ENCODE results near the gene GATA6. TPM values are rescaled to one million over a fixed set of nuclear protein-coding genes. Genes with fewer than 3 reads are reported as not detected.

Gene GATA6
- polyA plus RNA-seq, 1 of the 3 experiments (the other 2 are of a cell fraction), result not detected

- 56% methylated on average over 13 of the region's 13 CpGs for WGBS (ENCODE audit: low lambda C conversion rate)
- no peaks in the 10 kb centered on the region for H3K79me2 ChIP-seq (ENCODE audit: insufficient read depth)
- no peaks in the 10 kb centered on the region for H3K36me3 ChIP-seq (replicated peaks in 1 of 2; ENCODE audit: control insufficient read depth in 1 of 2, insufficient read depth in 2 of 2, low read length in 1 of 2)
Observed at GRCh38 chr18:22177327-22177871, 8.0 kb downstream of the GATA6 start.

GRCh38 chr18:22179174-22179573 lies 9.8 kb downstream of the GATA6 start:
- H3K79me2 ChIP-seq (ENCODE audit: insufficient read depth), result no peaks in the 10 kb centered on the region
- CTCF ChIA-PET, result no interaction called here
- no peaks in the 10 kb centered on the region for H4K20me1 ChIP-seq (ENCODE audit: insufficient read depth)
- no peaks in the 10 kb centered on the region for H3K4me1 ChIP-seq (ENCODE audit: control insufficient read depth in 1 of 2, insufficient read depth in 2 of 2, low read depth in 1 of 2, low read length in 1 of 2)
- no peak overlapping the region for H3K27ac ChIP-seq (ENCODE audit: low read depth in 2 of 2, low read length in 1 of 2)
- POLR2A ChIA-PET, result no interaction called here
- H3K36me3 ChIP-seq (replicated peaks in 1 of 2; ENCODE audit: control insufficient read depth in 1 of 2, insufficient read depth in 2 of 2, low read length in 1 of 2), result no peaks in the 10 kb centered on the region
- no peaks in the 10 kb centered on the region for H3K9me3 ChIP-seq
- TF ChIP-seq EP300 (IDR thresholded peaks at IDR 0.05; ENCODE audit: borderline replicate concordance in 1 of 2, low read depth in 1 of 2, low read length in 1 of 2) (no peak), EZH2phosphoT487 (IDR thresholded peaks at IDR 0.05; ENCODE audit: borderline replicate concordance, low read depth) (no peak), PBX3 (IDR thresholded peaks at IDR 0.05) (no peak), MXI1 (IDR thresholded peaks at IDR 0.05; ENCODE audit: low read depth, low read length) (no peak), SMC3 (IDR thresholded peaks at IDR 0.05; ENCODE audit: low read depth, low read length) (no peak), ELF1 (IDR thresholded peaks at IDR 0.05) (no peak), IRF3 (IDR thresholded peaks at IDR 0.05; ENCODE audit: low read depth, low read length) (no peak), FOSL2 (IDR thresholded peaks at IDR 0.05; ENCODE audit: borderline replicate concordance, low read depth) (no peak), RAD21 (IDR thresholded peaks at IDR 0.05; ENCODE audit: low read length) (no peak), USF1 (IDR thresholded peaks at IDR 0.05; ENCODE audit: borderline replicate concordance, low read depth) (no peak), NFIC (IDR thresholded peaks at IDR 0.05; ENCODE audit: borderline replicate concordance) (no peak), MEF2A (IDR thresholded peaks at IDR 0.05; ENCODE audit: borderline replicate concordance, low read depth) (no peak), MAX (IDR thresholded peaks at IDR 0.05; ENCODE audit: low read depth) (no peak), TEAD4 (IDR thresholded peaks at IDR 0.05; ENCODE audit: borderline replicate concordance, insufficient read depth) (no peak), CHD2 (IDR thresholded peaks at IDR 0.05; ENCODE audit: low read length, partially characterized antibody) (no peak), NRF1 (IDR thresholded peaks at IDR 0.05; ENCODE audit: low read depth, low read length) (no peak)
- H3K9ac ChIP-seq, result no peak overlapping the region
- H2AFZ ChIP-seq (ENCODE audit: low read depth), result no peak overlapping the region
- no peak for DNase-seq
- no peak overlapping the region for H3K4me2 ChIP-seq
- peaks cover 83% of the 10 kb centered on the region for H3K27me3 ChIP-seq (ENCODE audit: insufficient read depth)
- H3K4me3 ChIP-seq (ENCODE audit: low read depth in 2 of 2, low read length in 1 of 2), result no peak overlapping the region
- H3F3A ChIP-seq (replicated peaks; ENCODE audit: insufficient read depth), result no peaks in the 10 kb centered on the region
- no peaks in the 10 kb centered on the region for H3K9me2 ChIP-seq

More at GRCh38 chr18:22177327-22177871, 8.0 kb downstream of the GATA6 start:
- DNase-seq, result no peak
- Histone ChIP-seq H3K27me3 (ENCODE audit: insufficient read depth) (peaks cover 87% of the 10 kb centered on the region), H3K4me1 (ENCODE audit: control insufficient read depth in 1 of 2, insufficient read depth in 2 of 2, low read depth in 1 of 2, low read length in 1 of 2) (no peaks in the 10 kb centered on the region), H3K4me3 (ENCODE audit: low read depth in 2 of 2, low read length in 1 of 2) (no peak overlapping the region), H4K20me1 (ENCODE audit: insufficient read depth) (no peaks in the 10 kb centered on the region), H2AFZ (ENCODE audit: low read depth) (no peak overlapping the region), H3K9ac (no peak overlapping the region), H3K9me2 (no peaks in the 10 kb centered on the region), H3K4me2 (no peak overlapping the region), H3F3A (replicated peaks; ENCODE audit: insufficient read depth) (no peaks in the 10 kb centered on the region), H3K9me3 (no peaks in the 10 kb centered on the region), H3K27ac (ENCODE audit: low read depth in 2 of 2, low read length in 1 of 2) (no peak overlapping the region)
- TF ChIP-seq TCF12 (IDR thresholded peaks at IDR 0.05) (no peak), RXRA (IDR thresholded peaks at IDR 0.05; ENCODE audit: borderline replicate concordance, low read depth) (no peak), GATA2 (CRISPR knock-in tag; IDR thresholded peaks at IDR 0.05) (no peak), TAF1 (IDR thresholded peaks at IDR 0.05; ENCODE audit: borderline replicate concordance, low read depth, low read length) (no peak)
- ChIA-PET CTCF (no interaction called here), POLR2A (no interaction called here)

Measured in SK-N-SH (cell line).